CD14-positive monocyte (primary cell): ENCODE data around the gene EHF. TPM values are rescaled to one million over a fixed set of nuclear protein-coding genes. Genes with fewer than 3 reads are reported as not detected.

Experiments used
- DNase-seq, 3 donors: peaks; one replicate each; pipeline ENCODE4 v3.0.0-alpha.2; 2011 to 2022
- H2AFZ ChIP-seq: 2 replicates; pipeline ENCODE4 v1.6.0; 2012; ENCODE audit warnings: mild to moderate bottlenecking, low read depth, low read length, inconsistent platforms; ENCODE audit not compliant: insufficient read depth, poor library complexity, severe bottlenecking
- H3K27ac ChIP-seq, 2 donors: 1 replicate in 1 of 2; 2 replicates in 1 of 2; pipeline ENCODE4 v1.5.1; 2012 to 2013; ENCODE audit warnings: low read length in 2 of 2, control low read depth in 1 of 2, inconsistent platforms in 1 of 2, low read depth in 1 of 2, mild to moderate bottlenecking in 1 of 2
- H3K27me3 ChIP-seq, 2 donors: one replicate each; pipeline versions ENCODE4 v1.6.0 to v1.6.1; 2011 to 2013; ENCODE audit warnings: low read length in 2 of 2; ENCODE audit not compliant: control insufficient read depth in 2 of 2, insufficient read depth in 2 of 2
- H3K36me3 ChIP-seq, 2 donors: replicated peaks in 1 of 2; 1 replicate in 1 of 2; 2 replicates in 1 of 2; pipeline versions ENCODE4 v1.5.1 to v1.6.1; 2012 to 2013; ENCODE audit warnings: low read length in 2 of 2, control low read depth in 1 of 2, inconsistent platforms in 1 of 2, mild to moderate bottlenecking in 1 of 2; ENCODE audit not compliant: insufficient read depth in 2 of 2, control insufficient read depth in 1 of 2
- H3K4me1 ChIP-seq, 2 donors: 1 replicate in 1 of 2; 2 replicates in 1 of 2; pipeline versions ENCODE4 v1.5.1 to v1.6.1; 2012 to 2013; ENCODE audit warnings: low read length in 2 of 2, control low read depth in 1 of 2, inconsistent platforms in 1 of 2, mild to moderate bottlenecking in 1 of 2, moderate library complexity in 1 of 2; ENCODE audit not compliant: insufficient read depth in 2 of 2, control insufficient read depth in 1 of 2
- H3K4me2 ChIP-seq: replicated peaks from 2 replicates; pipeline ENCODE3; 2012; ENCODE audit warnings: low read length, moderate library complexity, mild to moderate bottlenecking; ENCODE audit not compliant: poor library complexity, severe bottlenecking; ENCODE audit errors: extremely low read depth
- H3K4me3 ChIP-seq, 3 experiments: fragments of 200-600 bp in 1 of 3; sonication (generic) in 1 of 3; replicated peaks in 1 of 3; 1 replicate in 2 of 3; 2 replicates in 1 of 3; pipeline ENCODE4 v1.5.1; 2011 to 2013; ENCODE audit warnings: low read length in 3 of 3, mild to moderate bottlenecking in 3 of 3, control low read depth in 2 of 3, low read depth in 2 of 3, inconsistent platforms in 1 of 3, moderate library complexity in 1 of 3
- H3K79me2 ChIP-seq: 2 replicates; pipeline ENCODE4 v1.6.0; 2012; ENCODE audit warnings: mild to moderate bottlenecking, control low read depth, inconsistent platforms, low read length, moderate library complexity; ENCODE audit not compliant: insufficient read depth
- H3K9ac ChIP-seq: 2 replicates; pipeline ENCODE4 v1.6.0; 2017; ENCODE audit warnings: low read length, mild to moderate bottlenecking; ENCODE audit not compliant: insufficient read depth, poor library complexity, severe bottlenecking
- H3K9me3 ChIP-seq, 2 donors: replicated peaks in 1 of 2; 1 replicate in 1 of 2; 2 replicates in 1 of 2; pipeline versions ENCODE4 v1.5.1 to v1.6.1; 2012 to 2013; ENCODE audit warnings: low read length in 2 of 2, control low read depth in 1 of 2; ENCODE audit not compliant: control insufficient read depth in 1 of 2, insufficient read depth in 1 of 2
- H4K20me1 ChIP-seq: 2 replicates; pipeline ENCODE4 v1.6.0; 2012; ENCODE audit warnings: mild to moderate bottlenecking, low read length, control low read depth, moderate library complexity; ENCODE audit not compliant: insufficient read depth
- H3K27ac Mint-ChIP-seq, 7 donors: one replicate each; pipeline ENCODE4 v1.8.0; 2020; ENCODE audit warnings: mild to moderate bottlenecking in 7 of 7, mixed read lengths in 7 of 7, moderate library complexity in 6 of 7, inconsistent platforms in 2 of 7
- H3K27me3 Mint-ChIP-seq, 3 donors: one replicate each; pipeline ENCODE4 v1.8.0; 2021 to 2022; ENCODE audit warnings: low read depth in 3 of 3, mild to moderate bottlenecking in 3 of 3, mixed read lengths in 3 of 3, moderate library complexity in 3 of 3, inconsistent platforms in 1 of 3
- H3K36me3 Mint-ChIP-seq, 2 donors: one replicate each; pipeline ENCODE4 v1.8.0; 2020; ENCODE audit warnings: mixed read lengths in 2 of 2, inconsistent platforms in 1 of 2, mild to moderate bottlenecking in 1 of 2
- H3K4me1 Mint-ChIP-seq: one replicate; pipeline ENCODE4 v1.8.0; 2020; ENCODE audit warnings: mild to moderate bottlenecking, mixed read lengths
- H3K4me3 Mint-ChIP-seq, 2 donors: one replicate each; pipeline ENCODE4 v1.8.0; 2020; ENCODE audit warnings: mild to moderate bottlenecking in 2 of 2, mixed read lengths in 2 of 2, moderate library complexity in 1 of 2
- H3K9me3 Mint-ChIP-seq, 7 donors: one replicate each; pipeline ENCODE4 v1.8.0; 2020 to 2022; ENCODE audit warnings: mixed read lengths in 7 of 7, mild to moderate bottlenecking in 6 of 7, moderate library complexity in 6 of 7, inconsistent platforms in 2 of 7
- CTCF ChIP-seq: fragments of 200-600 bp; IDR thresholded peaks from one replicate; pipeline ENCODE4 v1.8.0; 2022; ENCODE audit warnings: antibody characterized with exemption, mild to moderate bottlenecking
- WGBS: methylation state at CpG from one replicate; pipeline ENCODE4 v1.1.5; 2013; ENCODE audit warnings: missing lambda C conversion rate; ENCODE audit not compliant: insufficient coverage; 5-methylcytosine and 5-hydroxymethylcytosine counted together
- intact Hi-C, 2 donors: fragments of 100-400 bp; cut with micrococcal nuclease; formaldehyde crosslinking; loops; one replicate each; pipeline versions ENCODE4 v1.15.0 to v1.15.1; 2023
- polyA plus RNA-seq, 3 donors: library from polyadenylated mRNA; depleted of rRNA in 1 of 3; unstranded in 2 of 3; stranded (reverse) in 1 of 3; fragments of 300-500 nt in 2 of 3; fragments of >200 nt in 1 of 3; fragmentation: Illumina TruSeq in 2 of 3; gene quantifications; 1 replicate in 2 of 3; 2 replicates in 1 of 3; pipeline ENCODE4 v1.2.3, GENCODE V29; 2012 to 2021

The EHF gene
- polyA plus RNA-seq, 3 donors: 0.17 to 0.21 TPM; not detected in 1

GRCh38 chr11:34595391-34595790, 25.5 kb upstream of the EHF start:
- H3K36me3 ChIP-seq: no peaks in the 10 kb centered on the region
- H3K27ac Mint-ChIP-seq: no peak overlapping the region
- intact Hi-C loops: no loop called here

GRCh38 chr11:34595960-34596644, 24.8 kb upstream of the EHF start:
- intact Hi-C loops: no loop called here
- Mint-ChIP-seq H3K9me3 (peaks cover 0 to 4% (median 0%) of the 10 kb centered on the region in 7 donors), H3K36me3 (no peaks in the 10 kb centered on the region), H3K4me1 (peaks cover 32% of the 10 kb centered on the region), H3K27ac (no peak overlapping the region), H3K4me3 (no peak overlapping the region), H3K27me3 (peaks cover 2 to 8% (median 2%) of the 10 kb centered on the region in 3 donors)
- Histone ChIP-seq H3K79me2 (no peaks in the 10 kb centered on the region), H3K4me1 (peaks cover 17 to 22% of the 10 kb centered on the region in 2 donors), H3K4me2 (no peak overlapping the region), H3K27me3 (no peaks in the 10 kb centered on the region), H3K27ac (no peak overlapping the region), H3K4me3 (no peak overlapping the region), H3K9me3 (peaks cover 0 to 3% of the 10 kb centered on the region in 2 donors), H3K36me3 (no peaks in the 10 kb centered on the region), H2AFZ (no peak overlapping the region), H3K9ac (no peak overlapping the region), H4K20me1 (no peaks in the 10 kb centered on the region)
- 92% methylated on average over 2 of the region's 11 CpGs for WGBS
- TF ChIP-seq CTCF: no peak
- DNase-seq: no peak

More at GRCh38 chr11:34595391-34595790, 25.5 kb upstream of the EHF start:
- Histone ChIP-seq H3K27ac (no peak overlapping the region), H3K9me3 (peaks cover 0 to 3% of the 10 kb centered on the region in 2 donors), H3K27me3 (no peaks in the 10 kb centered on the region), H3K4me1 (peaks cover 17 to 22% of the 10 kb centered on the region in 2 donors), H4K20me1 (no peaks in the 10 kb centered on the region), H3K9ac (no peak overlapping the region), H2AFZ (no peak overlapping the region), H3K4me2 (no peak overlapping the region), H3K4me3 (no peak overlapping the region), H3K79me2 (no peaks in the 10 kb centered on the region)
- peaks cover 0 to 8% (median 2%) of the 10 kb centered on the region in 3 donors for H3K27me3 Mint-ChIP-seq
- WGBS: 100% methylated on average over 1 of the region's 2 CpGs
- peaks cover 0 to 4% (median 0%) of the 10 kb centered on the region in 7 donors for H3K9me3 Mint-ChIP-seq
- H3K4me1 Mint-ChIP-seq: peaks cover 32% of the 10 kb centered on the region
- no peaks in the 10 kb centered on the region for H3K36me3 Mint-ChIP-seq
- TF ChIP-seq CTCF: no peak
- DNase-seq: no peak
- no peak overlapping the region for H3K4me3 Mint-ChIP-seq
